ENCODE data around the gene ZSCAN4. TPM values are rescaled to one million over a fixed set of nuclear protein-coding genes. Genes with fewer than 3 reads are reported as not detected.

Gene ZSCAN4
- polyA plus RNA-seq, 1 donor from 2014 or later: not detected

DNA sequence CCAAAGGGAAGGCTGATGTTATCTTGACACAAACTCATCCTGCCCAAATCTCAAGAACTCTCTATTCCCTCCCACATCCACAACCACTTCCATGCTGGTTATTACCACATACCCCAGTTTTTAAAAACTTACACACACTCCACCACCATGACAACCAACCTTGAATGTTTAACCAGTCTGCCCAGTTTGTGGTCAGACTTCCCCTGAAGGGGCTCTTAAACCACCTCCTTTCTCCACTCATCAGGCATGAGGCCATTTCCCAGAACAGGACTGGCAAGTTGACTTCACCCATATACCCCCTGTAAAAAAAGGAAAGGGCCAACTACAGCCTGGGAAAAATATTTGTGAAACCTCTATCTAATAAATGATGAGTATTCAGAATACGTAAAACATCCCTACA lies 12.4 kb upstream of the ZSCAN4 start:
- no peaks in the 10 kb centered on the region for H3K36me3 ChIP-seq (ENCODE audit: insufficient read depth, low read length)
- no peaks in the 10 kb centered on the region for H3F3A ChIP-seq (ENCODE audit: insufficient read depth, low read length, poor library complexity, severe bottlenecking)
- TF ChIP-seq TAF1 (IDR thresholded peaks at IDR 0.05; ENCODE audit: low read depth): no peak
- TF ChIP-seq RAD21 (conservative IDR thresholded peaks at IDR 0.05): no peak
- TF ChIP-seq MXI1 (conservative IDR thresholded peaks at IDR 0.05; ENCODE audit: poor library complexity, severe bottlenecking): no peak
- TF ChIP-seq POLR2AphosphoS5 (IDR thresholded peaks at IDR 0.05): no peak
- TF ChIP-seq EP300 (conservative IDR thresholded peaks at IDR 0.05; ENCODE audit: poor library complexity, severe bottlenecking): no peak
- TF ChIP-seq EZH2 (IDR thresholded peaks at IDR 0.05; ENCODE audit: borderline replicate concordance, insufficient read depth, low read length, poor library complexity, severe bottlenecking): no peak
- TF ChIP-seq, protein P1, sequence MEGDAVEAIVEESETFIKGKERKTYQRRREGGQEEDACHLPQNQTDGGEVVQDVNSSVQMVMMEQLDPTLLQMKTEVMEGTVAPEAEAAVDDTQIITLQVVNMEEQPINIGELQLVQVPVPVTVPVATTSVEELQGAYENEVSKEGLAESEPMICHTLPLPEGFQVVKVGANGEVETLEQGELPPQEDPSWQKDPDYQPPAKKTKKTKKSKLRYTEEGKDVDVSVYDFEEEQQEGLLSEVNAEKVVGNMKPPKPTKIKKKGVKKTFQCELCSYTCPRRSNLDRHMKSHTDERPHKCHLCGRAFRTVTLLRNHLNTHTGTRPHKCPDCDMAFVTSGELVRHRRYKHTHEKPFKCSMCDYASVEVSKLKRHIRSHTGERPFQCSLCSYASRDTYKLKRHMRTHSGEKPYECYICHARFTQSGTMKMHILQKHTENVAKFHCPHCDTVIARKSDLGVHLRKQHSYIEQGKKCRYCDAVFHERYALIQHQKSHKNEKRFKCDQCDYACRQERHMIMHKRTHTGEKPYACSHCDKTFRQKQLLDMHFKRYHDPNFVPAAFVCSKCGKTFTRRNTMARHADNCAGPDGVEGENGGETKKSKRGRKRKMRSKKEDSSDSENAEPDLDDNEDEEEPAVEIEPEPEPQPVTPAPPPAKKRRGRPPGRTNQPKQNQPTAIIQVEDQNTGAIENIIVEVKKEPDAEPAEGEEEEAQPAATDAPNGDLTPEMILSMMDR (IDR thresholded peaks at IDR 0.05; ENCODE audit: poor library complexity, severe bottlenecking): no peak
- TF ChIP-seq, protein P2, sequence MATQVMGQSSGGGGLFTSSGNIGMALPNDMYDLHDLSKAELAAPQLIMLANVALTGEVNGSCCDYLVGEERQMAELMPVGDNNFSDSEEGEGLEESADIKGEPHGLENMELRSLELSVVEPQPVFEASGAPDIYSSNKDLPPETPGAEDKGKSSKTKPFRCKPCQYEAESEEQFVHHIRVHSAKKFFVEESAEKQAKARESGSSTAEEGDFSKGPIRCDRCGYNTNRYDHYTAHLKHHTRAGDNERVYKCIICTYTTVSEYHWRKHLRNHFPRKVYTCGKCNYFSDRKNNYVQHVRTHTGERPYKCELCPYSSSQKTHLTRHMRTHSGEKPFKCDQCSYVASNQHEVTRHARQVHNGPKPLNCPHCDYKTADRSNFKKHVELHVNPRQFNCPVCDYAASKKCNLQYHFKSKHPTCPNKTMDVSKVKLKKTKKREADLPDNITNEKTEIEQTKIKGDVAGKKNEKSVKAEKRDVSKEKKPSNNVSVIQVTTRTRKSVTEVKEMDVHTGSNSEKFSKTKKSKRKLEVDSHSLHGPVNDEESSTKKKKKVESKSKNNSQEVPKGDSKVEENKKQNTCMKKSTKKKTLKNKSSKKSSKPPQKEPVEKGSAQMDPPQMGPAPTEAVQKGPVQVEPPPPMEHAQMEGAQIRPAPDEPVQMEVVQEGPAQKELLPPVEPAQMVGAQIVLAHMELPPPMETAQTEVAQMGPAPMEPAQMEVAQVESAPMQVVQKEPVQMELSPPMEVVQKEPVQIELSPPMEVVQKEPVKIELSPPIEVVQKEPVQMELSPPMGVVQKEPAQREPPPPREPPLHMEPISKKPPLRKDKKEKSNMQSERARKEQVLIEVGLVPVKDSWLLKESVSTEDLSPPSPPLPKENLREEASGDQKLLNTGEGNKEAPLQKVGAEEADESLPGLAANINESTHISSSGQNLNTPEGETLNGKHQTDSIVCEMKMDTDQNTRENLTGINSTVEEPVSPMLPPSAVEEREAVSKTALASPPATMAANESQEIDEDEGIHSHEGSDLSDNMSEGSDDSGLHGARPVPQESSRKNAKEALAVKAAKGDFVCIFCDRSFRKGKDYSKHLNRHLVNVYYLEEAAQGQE (IDR thresholded peaks at IDR 0.05; ENCODE audit: borderline replicate concordance): no peak
- TF ChIP-seq SMC3 (conservative IDR thresholded peaks at IDR 0.05; ENCODE audit: poor library complexity): no peak
- no peak overlapping the region for H3K27ac ChIP-seq (ENCODE audit: low read length)
- no peak overlapping the region for H3K9ac ChIP-seq (ENCODE audit: low read length)
- no peak overlapping the region for H3K4me2 ChIP-seq (ENCODE audit: low read length)
- H3K9me3 ChIP-seq (ENCODE audit: low read length): no peaks in the 10 kb centered on the region
- no peaks in the 10 kb centered on the region for H3K79me2 ChIP-seq (replicated peaks; ENCODE audit: insufficient read depth, low read length)
- H3K4me3 ChIP-seq (ENCODE audit: low read length): no peak overlapping the region
- H4K20me1 ChIP-seq (ENCODE audit: insufficient read depth): no peaks in the 10 kb centered on the region
- H2AFZ ChIP-seq (ENCODE audit: low read depth, low read length): no peak overlapping the region
- H3K27me3 ChIP-seq (ENCODE audit: insufficient read depth, low read depth, low read length): peaks cover 15% of the 10 kb centered on the region
- no peaks in the 10 kb centered on the region for H3K9me2 ChIP-seq (ENCODE audit: insufficient read depth, low read length)

DNA sequence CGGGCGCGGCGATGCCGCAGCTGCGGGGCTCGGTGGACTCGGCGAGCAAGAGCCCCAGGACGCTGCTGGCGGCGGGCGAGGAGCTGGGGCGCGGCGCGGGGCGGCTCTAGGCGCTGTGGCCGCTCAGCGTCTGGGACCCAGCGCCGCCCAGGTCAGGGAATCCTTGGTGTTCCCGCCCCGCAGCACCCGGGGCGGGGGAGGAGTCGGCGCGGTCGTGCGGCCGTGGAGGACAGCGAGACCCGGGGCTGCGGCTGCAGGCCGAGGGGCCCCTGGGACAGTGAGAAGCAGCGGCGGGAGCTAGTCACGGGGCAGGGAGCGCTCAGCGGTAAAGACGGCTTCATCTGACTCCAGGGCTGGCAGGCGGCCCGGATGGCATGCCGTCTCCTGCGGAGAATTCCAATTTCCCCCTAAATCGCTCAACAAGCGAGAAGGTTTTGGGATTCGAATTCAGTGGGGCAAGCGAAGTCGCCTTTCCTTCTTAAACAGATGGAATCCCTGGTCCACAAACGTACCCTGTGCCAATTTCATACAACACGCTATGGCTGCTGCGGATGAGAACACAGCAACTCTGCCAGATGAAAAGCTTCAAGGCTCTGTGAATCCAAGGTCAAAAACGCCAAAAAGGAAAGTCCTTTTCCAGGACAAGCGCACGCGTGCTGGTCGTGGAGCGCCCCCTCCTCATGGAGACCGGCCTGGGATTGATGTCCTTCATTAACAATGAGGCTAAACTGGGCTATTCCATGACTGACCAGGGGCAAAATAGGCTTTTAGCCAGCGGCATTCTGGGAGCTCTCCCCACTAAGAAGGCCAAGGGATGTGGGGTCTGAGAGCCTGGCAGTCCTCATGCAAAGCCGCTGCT lies 4.2 kb upstream of the ZSCAN4 start:
- Histone ChIP-seq H3K9me3 (ENCODE audit: low read length) (no peaks in the 10 kb centered on the region), H4K20me1 (ENCODE audit: insufficient read depth) (no peaks in the 10 kb centered on the region), H3F3A (ENCODE audit: insufficient read depth, low read length, poor library complexity, severe bottlenecking) (no peaks in the 10 kb centered on the region), H3K27me3 (ENCODE audit: insufficient read depth, low read depth, low read length) (peaks cover 11% of the 10 kb centered on the region), H3K36me3 (ENCODE audit: insufficient read depth, low read length) (no peaks in the 10 kb centered on the region), H2AFZ (ENCODE audit: low read depth, low read length) (peak overlapping the region; percentile 45), H3K9ac (ENCODE audit: low read length) (peak overlapping the region; percentile 58), H3K4me3 (ENCODE audit: low read length) (peak overlapping the region; percentile 72), H3K4me2 (ENCODE audit: low read length) (peak overlapping the region; percentile 54), H3K27ac (ENCODE audit: low read length) (peak overlapping the region; percentile 15), H3K9me2 (ENCODE audit: insufficient read depth, low read length) (no peaks in the 10 kb centered on the region), H3K79me2 (replicated peaks; ENCODE audit: insufficient read depth, low read length) (no peaks in the 10 kb centered on the region)
- TF ChIP-seq, protein P2 (IDR thresholded peaks at IDR 0.05; ENCODE audit: borderline replicate concordance): peak; percentile 26
- TF ChIP-seq POLR2AphosphoS5 (IDR thresholded peaks at IDR 0.05) (no peak), EP300 (conservative IDR thresholded peaks at IDR 0.05; ENCODE audit: poor library complexity, severe bottlenecking) (peak; percentile 17), RAD21 (conservative IDR thresholded peaks at IDR 0.05) (peak; percentile 20), MXI1 (conservative IDR thresholded peaks at IDR 0.05; ENCODE audit: poor library complexity, severe bottlenecking) (peak; percentile 53), TAF1 (IDR thresholded peaks at IDR 0.05; ENCODE audit: low read depth) (no peak), SMC3 (conservative IDR thresholded peaks at IDR 0.05; ENCODE audit: poor library complexity) (no peak), EZH2 (IDR thresholded peaks at IDR 0.05; ENCODE audit: borderline replicate concordance, insufficient read depth, low read length, poor library complexity, severe bottlenecking) (no peak)
- TF ChIP-seq, protein P1 (IDR thresholded peaks at IDR 0.05; ENCODE audit: poor library complexity, severe bottlenecking): no peak
